G401 (cell line): ENCODE measurements around the gene TFEB. TPM values are rescaled to one million over a fixed set of nuclear protein-coding genes. Genes with fewer than 3 reads are reported as not detected.

Source experiments
- DNase-seq: peaks from one replicate; pipeline ENCODE4 v3.0.0-alpha.2; 2015; ENCODE audit warnings: low spot score
- in situ Hi-C: cut with HindIII; loops from 2 replicates; pipeline ENCODE4 v1.10.0; 2016; ENCODE audit warnings: low sequenced_read_pairs, mixed read lengths
- total RNA-seq: library from RNA; depleted of rRNA; stranded (reverse); fragments of >200 nt; shearing (Covaris generic); gene quantifications from 2 replicates; pipeline ENCODE4 v1.2.3, GENCODE V29; 2014

Gene TFEB
- total RNA-seq, 1 experiment from 2014 or later, result 9.8 TPM

GRCh38 chr6:41683523-41684310 lies 51.7 kb downstream of the TFEB start:
- in situ Hi-C loops, result no loop called here
- DNase-seq, result peak; percentile 75

DNA sequence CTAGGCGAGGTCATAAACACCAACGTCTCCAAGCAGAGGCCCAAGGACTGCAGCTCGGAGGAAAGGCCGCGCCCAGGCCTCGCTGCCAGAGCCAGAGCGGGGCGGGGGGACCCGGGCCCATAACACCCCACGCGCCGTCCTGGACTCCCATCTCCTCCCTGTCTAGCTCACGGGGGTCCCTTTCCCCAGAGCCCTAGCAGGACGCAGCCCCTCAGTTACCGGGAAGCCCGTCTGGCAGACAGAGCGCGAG lies 52.2 kb downstream of the TFEB start:
- no peak for DNase-seq
- in situ Hi-C loops, result no loop called here

- in situ Hi-C loops, result no loop called here
- DNase-seq, result no peak
These were observed 52.7 kb downstream of the TFEB start for GRCh38 chr6:41682497-41683272.

DNA sequence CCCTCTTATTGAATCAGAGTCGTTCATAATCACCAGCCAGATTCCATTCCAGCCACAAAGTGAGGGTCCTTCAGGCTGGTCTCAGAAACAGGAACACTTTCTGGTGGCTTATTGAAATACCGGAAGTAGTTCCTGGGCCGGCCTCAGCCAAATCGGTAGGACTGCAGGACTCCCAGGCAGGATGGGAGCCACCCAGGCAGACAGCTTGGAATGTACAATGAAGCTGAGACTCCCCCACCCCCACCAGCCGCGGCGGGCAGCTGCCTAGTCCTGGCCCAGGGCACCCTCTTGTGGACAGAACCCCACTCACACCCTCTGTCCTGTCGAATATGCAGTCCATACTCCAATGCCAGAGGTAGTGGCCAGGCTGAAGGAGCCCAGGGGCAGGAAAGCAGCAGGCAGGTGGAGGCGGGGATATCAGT lies 53.3 kb downstream of the TFEB start:
- DNase-seq, result peak; percentile 85
- in situ Hi-C loops, result no loop called here

DNA sequence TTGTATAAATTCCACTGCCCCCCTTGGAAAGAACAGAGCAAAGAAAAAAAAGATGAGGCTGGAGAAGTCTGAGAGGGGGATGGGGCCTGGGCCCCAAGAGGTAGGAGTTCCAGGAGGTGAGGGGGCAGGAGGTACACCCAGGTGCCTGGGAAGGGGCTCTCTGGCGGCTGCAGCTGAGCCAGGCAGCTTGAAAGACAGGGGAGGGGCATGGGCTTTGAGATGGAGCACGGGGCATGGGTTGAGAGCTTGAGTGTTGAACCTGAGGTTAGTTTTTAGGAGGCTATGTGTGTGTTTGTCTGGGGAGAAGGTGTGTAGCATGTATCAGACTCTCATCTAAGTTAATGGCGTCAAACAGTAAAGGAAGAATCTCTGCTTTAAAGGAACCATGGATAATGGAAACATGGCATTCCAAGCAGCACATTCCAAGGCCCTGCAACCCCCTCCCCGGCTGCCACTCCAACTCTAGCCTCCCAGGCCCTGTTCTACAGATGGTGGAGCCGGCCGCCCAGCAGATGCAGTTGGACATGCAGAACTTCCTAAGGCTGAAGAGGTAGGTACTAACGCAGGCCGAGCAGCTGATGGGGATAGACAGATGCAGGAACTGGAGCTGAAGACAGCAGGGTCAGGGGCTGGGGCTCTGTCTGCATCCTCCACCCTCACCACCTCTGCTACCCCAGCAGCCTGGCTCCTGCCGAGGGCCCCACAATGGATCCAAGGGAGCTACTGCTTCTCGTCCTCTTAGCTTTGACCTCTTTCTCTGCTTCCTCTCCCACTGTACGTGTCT lies 55.0 kb downstream of the TFEB start:
- in situ Hi-C loops, result no loop called here
- DNase-seq, result no peak

DNA sequence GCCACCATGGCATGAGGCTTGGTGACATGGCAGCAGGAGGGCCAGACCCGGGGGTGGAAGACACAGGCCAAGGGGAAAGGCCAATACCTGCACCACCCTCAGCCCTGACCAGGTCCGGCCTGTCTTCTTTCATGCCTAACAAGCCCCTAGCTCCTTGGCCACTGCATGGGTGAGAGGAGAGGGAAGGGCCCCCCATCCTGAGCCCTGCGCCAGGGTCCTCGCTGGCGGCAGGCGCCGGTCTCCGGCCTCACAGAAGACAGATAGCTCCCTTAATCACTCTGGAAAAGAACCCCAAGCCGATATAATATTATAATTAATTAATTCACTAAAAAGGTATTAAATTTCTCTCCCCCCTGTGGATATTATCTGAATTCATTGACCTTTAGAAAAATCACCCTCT lies 55.7 kb downstream of the TFEB start:
- in situ Hi-C loops, result no loop called here
- no peak for DNase-seq

DNA sequence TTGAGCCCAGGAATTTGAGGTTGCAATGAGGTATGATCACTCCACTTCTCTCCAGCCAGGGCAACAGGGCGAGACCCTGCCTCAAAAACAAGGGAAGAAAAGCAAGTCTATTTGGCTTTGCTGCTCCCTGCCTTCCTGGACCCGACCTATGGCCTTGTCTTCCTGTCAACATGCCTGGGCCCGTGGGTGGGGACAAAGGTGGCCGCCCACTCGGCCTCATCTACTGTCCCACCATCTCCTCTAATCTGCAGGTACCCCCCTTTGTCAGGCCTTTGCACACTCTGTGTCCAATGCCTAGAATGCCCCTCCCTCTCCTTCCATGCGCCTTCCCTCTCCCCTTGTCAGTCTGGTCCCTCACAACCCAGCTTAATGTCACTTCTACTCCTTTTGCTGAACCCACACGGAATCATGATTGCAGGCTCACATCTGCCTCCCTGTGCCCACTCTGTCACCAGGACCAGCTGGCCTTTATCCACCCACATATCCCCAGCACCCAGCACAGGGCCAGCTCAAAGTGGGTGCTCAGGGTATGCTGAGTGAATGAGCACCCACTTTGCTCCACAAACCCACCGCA lies 56.8 kb downstream of the TFEB start:
- in situ Hi-C loops, result no loop called here
- DNase-seq, result no peak

- in situ Hi-C loops, result no loop called here
- no peak for DNase-seq
These were observed 58.1 kb downstream of the TFEB start for GRCh38 chr6:41677124-41677921.

- no peak for DNase-seq
- in situ Hi-C loops, result no loop called here
These were observed 59.0 kb downstream of the TFEB start for GRCh38 chr6:41676431-41676830.

GRCh38 chr6:41675992-41676391 lies 59.4 kb downstream of the TFEB start:
- in situ Hi-C loops, result no loop called here
- DNase-seq, result no peak

- in situ Hi-C loops, result no loop called here
- DNase-seq, result peak; percentile 13
These were observed 60.1 kb downstream of the TFEB start for GRCh38 chr6:41675176-41675775.

DNA sequence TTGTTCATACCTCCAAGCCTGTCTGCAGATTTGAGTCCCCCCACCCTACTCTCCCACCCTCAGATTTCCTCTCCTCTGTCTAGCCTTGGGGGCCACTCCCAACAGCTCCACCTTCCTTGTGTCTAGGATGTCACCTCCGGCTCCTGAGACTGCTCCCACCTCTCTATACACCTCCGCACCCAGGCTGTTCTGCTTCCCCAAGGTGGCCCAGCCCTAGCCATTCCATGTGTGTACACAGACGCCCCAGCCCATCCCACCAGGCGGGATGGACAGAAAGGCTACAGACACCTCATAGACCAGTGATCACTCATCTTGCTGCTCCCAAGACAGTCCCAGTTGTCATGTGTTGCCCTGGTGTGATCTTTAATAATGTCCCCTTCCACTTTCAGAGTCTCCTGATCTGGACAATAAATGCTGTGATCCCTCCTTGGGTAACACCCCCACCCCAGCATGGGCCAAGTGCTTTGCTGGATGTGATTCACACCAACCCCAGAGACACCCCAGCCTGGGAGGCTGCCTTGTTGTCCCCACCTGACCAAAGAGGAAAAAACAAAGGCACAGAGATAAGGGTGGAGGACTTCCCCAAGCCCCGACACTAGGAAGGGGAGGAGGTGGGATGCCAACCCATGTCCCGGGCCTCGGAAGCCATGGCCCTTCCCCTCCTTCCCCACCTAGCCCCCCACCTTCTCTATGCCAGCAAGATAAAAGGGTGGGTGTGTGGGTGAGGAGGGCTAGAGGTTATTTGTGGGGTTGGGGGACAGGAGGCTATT lies 61.0 kb downstream of the TFEB start:
- in situ Hi-C loops, result no loop called here
- no peak for DNase-seq

DNA sequence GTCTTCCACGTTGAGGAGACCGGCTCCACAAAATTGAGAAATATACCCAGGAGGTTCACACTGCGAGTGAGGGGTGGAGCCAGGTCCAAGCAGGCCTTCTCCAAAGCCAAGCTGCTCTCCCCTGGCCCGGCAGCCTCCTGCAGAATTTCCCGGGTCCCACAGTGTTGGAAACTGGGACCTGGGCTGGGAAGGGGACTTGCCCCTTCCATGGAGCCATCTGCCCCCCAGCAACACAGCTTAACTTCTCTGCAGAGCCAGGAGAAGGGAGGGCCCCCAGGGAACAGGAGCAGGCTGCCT lies 61.8 kb downstream of the TFEB start:
- no peak for DNase-seq
- in situ Hi-C loops, result no loop called here

DNA sequence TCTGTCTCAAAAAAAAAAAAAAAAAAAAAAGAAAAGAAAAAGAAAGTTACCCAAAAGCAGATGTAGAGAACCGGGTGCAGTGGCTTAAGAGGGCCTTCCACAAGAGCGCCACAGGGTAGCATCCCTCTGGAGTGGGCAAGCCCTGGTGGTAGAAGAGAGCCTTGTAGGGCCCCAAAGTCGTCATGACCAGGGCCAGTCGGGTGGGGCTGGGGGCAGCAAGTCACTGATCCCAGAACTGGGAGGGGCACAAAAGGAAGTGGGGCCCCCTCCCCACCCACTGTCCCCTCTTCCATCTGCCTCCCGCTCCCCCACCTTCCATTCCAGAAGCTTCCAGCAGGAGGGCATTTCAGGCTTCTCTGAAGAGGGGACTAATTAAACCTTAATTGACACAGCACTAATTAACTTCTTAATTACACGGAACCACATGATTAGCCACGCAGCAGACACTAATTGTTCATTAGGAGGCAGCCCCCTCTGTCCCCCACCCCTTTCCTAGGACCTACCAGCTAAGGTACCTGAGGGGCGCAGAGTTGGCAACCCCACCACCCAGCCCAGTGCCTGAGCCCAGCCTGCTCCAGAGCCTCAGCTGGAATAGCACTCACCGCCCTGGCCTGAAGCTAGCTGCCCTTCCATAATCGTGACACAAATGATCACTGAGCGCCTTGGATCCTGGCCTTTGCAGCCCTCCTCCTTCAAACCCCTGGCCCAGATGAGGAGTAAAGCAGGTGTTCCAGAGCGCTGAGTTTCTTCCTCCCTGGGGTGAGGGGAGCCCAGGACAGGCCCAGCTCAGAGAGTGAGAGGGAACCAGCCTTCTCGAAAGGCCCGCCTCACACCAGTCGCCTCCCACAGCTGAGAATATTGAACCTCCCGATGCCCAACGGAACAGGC lies 62.3 kb downstream of the TFEB start:
- no peak for DNase-seq
- in situ Hi-C loops, result no loop called here

- DNase-seq, result no peak
- in situ Hi-C loops, result no loop called here
These were observed 63.4 kb downstream of the TFEB start for GRCh38 chr6:41672016-41672415.

- no peak for DNase-seq
- in situ Hi-C loops, result no loop called here
These were observed 64.0 kb downstream of the TFEB start for GRCh38 chr6:41671376-41671775.

DNA sequence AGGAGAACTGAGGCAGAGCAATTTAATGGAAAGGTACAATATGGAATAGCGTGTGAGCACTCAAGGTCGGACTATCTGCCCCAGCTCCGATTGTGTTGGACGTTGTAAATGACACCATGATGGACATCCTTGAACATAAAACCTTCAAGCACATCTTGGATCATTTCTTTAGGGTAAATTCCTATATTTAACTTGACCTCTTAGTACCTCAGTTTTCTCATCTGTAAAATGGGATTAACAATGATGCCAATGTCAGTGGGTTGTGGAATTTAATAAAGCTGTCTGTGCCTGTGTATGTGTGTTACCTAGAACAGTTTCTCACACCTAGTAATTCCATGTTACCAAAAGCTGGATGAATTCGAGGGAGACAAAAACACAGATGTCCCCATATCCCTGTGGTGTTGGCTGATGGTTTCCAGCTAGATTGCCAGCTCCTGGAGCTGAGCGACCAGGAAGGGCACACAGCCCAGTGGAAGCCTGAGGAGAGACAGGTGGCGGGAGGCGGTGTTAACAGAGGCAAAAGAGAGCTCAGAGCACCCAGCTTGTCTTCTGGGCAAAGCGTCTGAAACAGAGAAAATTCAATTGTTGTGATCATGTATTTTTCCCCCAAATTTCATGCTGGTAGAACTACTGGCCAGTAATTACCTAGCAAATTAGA lies 64.6 kb downstream of the TFEB start:
- peak; percentile 94 for DNase-seq
- in situ Hi-C loops, result no loop called here
